HepG2 (cell line): ENCODE measurements around the gene FBXL2. TPM values are rescaled to one million over a fixed set of nuclear protein-coding genes. Genes with fewer than 3 reads are reported as not detected.

ENCODE experiments used
- ATAC-seq: fragments of 200-7000 bp; cut with Tn5 transposase; 3 replicates; pipeline ENCODE4 v1.9.1; 2020; ENCODE audit warnings: mild to moderate bottlenecking, moderate library complexity
- BruUV-seq: library from RNA; stranded (reverse); fragments of 400-500 nt; replicated peaks from 2 replicates; lab custom pipeline; 2021; lab: Mats Ljungman, UMichigan
- CTCF ChIA-PET: fragments of 300-600 bp; formaldehyde crosslinking; extraction: SDS; loops from one replicate; lab custom pipeline; 2021; ENCODE audit warnings: low total read pairs, inconsistent platforms, low intra/inter-chr PET ratio; lab: Yijun Ruan, JAX
- POLR2A ChIA-PET: fragments of 350-600 bp; sonication (Branson Sonifier 250); formaldehyde crosslinking; loops from one replicate; lab custom pipeline; 2020; ENCODE audit warnings: antibody characterized with exemption, inconsistent platforms; lab: Yijun Ruan, JAX
- DNase-seq: peaks from one replicate; pipeline ENCODE4 v3.0.0-alpha.2; 2015; ENCODE audit warnings: low spot score
- FAIRE-seq: peaks from 3 replicates; lab custom pipeline; 2011; peaks lifted over from hg19 to GRCh38; lab: Jason Lieb, UNC
- H2AFZ ChIP-seq: one replicate; pipeline ENCODE4 v1.6.1; 2011; ENCODE audit warnings: low read length, inconsistent platforms
- H3K27ac ChIP-seq: fragments of 300-600 bp; 3 replicates; pipeline ENCODE4 v1.8.0; 2011; ENCODE audit warnings: mixed run types, mild to moderate bottlenecking, mixed read lengths, low read length, inconsistent platforms; ENCODE audit not compliant: insufficient read depth; ENCODE audit errors: extremely low read length
- H3K27me3 ChIP-seq, 2 experiments: fragments of 200-600 bp in 1 of 2; 2 replicates in 1 of 2; 3 replicates in 1 of 2; pipeline versions ENCODE4 v1.6.0 to v1.8.0; 2011; ENCODE audit warnings: low read length in 2 of 2, mild to moderate bottlenecking in 2 of 2, moderate library complexity in 2 of 2, inconsistent platforms in 1 of 2; ENCODE audit not compliant: insufficient read depth in 2 of 2, control insufficient read depth in 1 of 2
- H3K36me3 ChIP-seq, 2 experiments: fragments of 200-600 bp in 1 of 2; replicated peaks in 1 of 2; 2 replicates in 1 of 2; 3 replicates in 1 of 2; pipeline versions ENCODE4 v1.5.1 to v1.8.0; 2011; ENCODE audit warnings: low read length in 2 of 2, inconsistent platforms in 1 of 2; ENCODE audit not compliant: insufficient read depth in 2 of 2, control insufficient read depth in 1 of 2
- H3K4me1 ChIP-seq: 2 replicates; pipeline ENCODE4 v1.5.1; 2012; ENCODE audit warnings: low read length, inconsistent platforms; ENCODE audit not compliant: insufficient read depth
- H3K4me2 ChIP-seq: 2 replicates; pipeline ENCODE4 v1.6.0; 2011; ENCODE audit warnings: low read depth, low read length, inconsistent platforms
- H3K4me3 ChIP-seq, 3 experiments: fragments of 200-600 bp in 1 of 3; sonication (generic), shearing (Covaris generic) in 1 of 3; replicated peaks in 1 of 3; 2 replicates each; pipeline ENCODE4 v1.5.1; 2011 to 2016; ENCODE audit warnings: low read length in 3 of 3, inconsistent platforms in 2 of 3, low read depth in 2 of 3, mild to moderate bottlenecking in 2 of 3, control low read depth in 1 of 3, mixed read lengths in 1 of 3; ENCODE audit not compliant: insufficient read depth in 1 of 3
- H3K79me2 ChIP-seq: one replicate; pipeline ENCODE4 v1.6.1; 2011; ENCODE audit warnings: low read length, inconsistent platforms; ENCODE audit not compliant: insufficient read depth
- H3K9ac ChIP-seq: 2 replicates; pipeline ENCODE4 v1.6.0; 2011; ENCODE audit warnings: mild to moderate bottlenecking, low read depth, low read length, inconsistent platforms; ENCODE audit not compliant: insufficient read depth
- H3K9me3 ChIP-seq: 2 replicates; pipeline ENCODE4 v1.5.1; 2012; ENCODE audit warnings: mild to moderate bottlenecking, low read length
- H4K20me1 ChIP-seq: 2 replicates; pipeline ENCODE4 v1.6.0; 2011; ENCODE audit warnings: inconsistent platforms, mild to moderate bottlenecking, low read length, moderate library complexity; ENCODE audit not compliant: insufficient read depth
- FIP1L1 ChIP-seq: fragments of 200-400 bp; formaldehyde crosslinking; IDR thresholded peaks from 2 replicates; pipeline ENCODE4 v1.6.1; 2018; ENCODE audit warnings: low read depth, mild to moderate bottlenecking, low read length, moderate library complexity, borderline replicate concordance; ENCODE audit not compliant: insufficient read depth
- KLF13 ChIP-seq: sonication (generic); formaldehyde crosslinking; IDR thresholded peaks from 2 replicates; pipeline ENCODE4 v1.4.0; 2020; ENCODE audit warnings: mild to moderate bottlenecking, missing genetic modification reagents
- RBM22 ChIP-seq: fragments of 200-400 bp; formaldehyde crosslinking; optimal IDR thresholded peaks from 2 replicates; pipeline ENCODE3; 2017; ENCODE audit warnings: mild to moderate bottlenecking, low read length, moderate library complexity
- SAP130 ChIP-seq: IDR thresholded peaks from 2 replicates; pipeline ENCODE4 v1.6.1; 2016; ENCODE audit warnings: low read depth
- ZBTB38 ChIP-seq: sonication (generic); formaldehyde crosslinking; IDR thresholded peaks from 2 replicates; pipeline ENCODE4 v1.5.1; 2020; ENCODE audit warnings: mild to moderate bottlenecking, missing genetic modification reagents
- ZNF562 ChIP-seq: sonication (generic); formaldehyde crosslinking; IDR thresholded peaks from 2 replicates; pipeline ENCODE4 v1.8.0; 2022; ENCODE audit warnings: missing genetic modification reagents, borderline replicate concordance
- ZNF775 ChIP-seq: sonication (generic); formaldehyde crosslinking; IDR thresholded peaks from 2 replicates; pipeline ENCODE4 v1.4.0; 2020; ENCODE audit warnings: missing genetic modification reagents, mild to moderate bottlenecking, moderate library complexity, borderline replicate concordance
- WGBS: methylation state at CpG from one replicate; pipeline ENCODE4 v1.1.6; 2017; ENCODE audit warnings: low lambda C conversion rate; 5-methylcytosine and 5-hydroxymethylcytosine counted together
- in situ Hi-C: cut with HindIII; loops from 2 replicates; pipeline ENCODE4 v1.10.0; 2017; ENCODE audit warnings: low pct_unique_long_range_greater_than_20kb; ENCODE audit not compliant: extremely low pct_ligation_motif_present
- intact Hi-C: fragments of 100-400 bp; cut with micrococcal nuclease; formaldehyde crosslinking; loops from one replicate; pipeline ENCODE4 v1.10.0; 2022; ENCODE audit not compliant: unreplicated experiment
- polyA plus RNA-seq, 8 experiments: library from polyadenylated mRNA; depleted of rRNA in 3 of 8; stranded (reverse) in 7 of 8; unstranded in 1 of 8; fragments of >200 nt; fragmentation: Illumina TruSeq in 4 of 8; extraction: Trizol in 4 of 8; gene quantifications; 2 replicates each; pipeline versions ENCODE4 v1.2.1 to v1.2.3, GENCODE V29; 2011 to 2016; ENCODE audit warnings: low read depth in 4 of 8, missing spikeins in 1 of 8, mixed read lengths in 1 of 8; ENCODE audit not compliant: insufficient read depth in 1 of 8
- total RNA-seq, 5 experiments: library from RNA; depleted of rRNA; stranded (reverse); fragments of >200 nt; fragmentation: Illumina TruSeq; extraction: Trizol; gene quantifications; 2 replicates each; pipeline ENCODE4 v1.2.3, GENCODE V29; 2016; ENCODE audit warnings: low read depth in 1 of 5
- TF ChIP-seq, protein P1 (sequence below), 2 experiments: IDR thresholded peaks; 2 replicates each; pipeline ENCODE4 v1.6.1; 2011 to 2012; ENCODE audit warnings: low read length in 2 of 2, borderline replicate concordance in 1 of 2, low read depth in 1 of 2, mild to moderate bottlenecking in 1 of 2, moderate library complexity in 1 of 2
- TF ChIP-seq, protein P2 (sequence below): sonication (generic); formaldehyde crosslinking; conservative IDR thresholded peaks from 2 replicates; pipeline ENCODE4 v1.4.0; 2020; ENCODE audit warnings: missing genetic modification reagents

FBXL2 gene
- total and polyA plus RNA-seq, 2 of the 13 experiments (the other 11 are each of a cell fraction or from before 2014, with no cell fraction given) = 1.8 to 5.0 TPM

DNA sequence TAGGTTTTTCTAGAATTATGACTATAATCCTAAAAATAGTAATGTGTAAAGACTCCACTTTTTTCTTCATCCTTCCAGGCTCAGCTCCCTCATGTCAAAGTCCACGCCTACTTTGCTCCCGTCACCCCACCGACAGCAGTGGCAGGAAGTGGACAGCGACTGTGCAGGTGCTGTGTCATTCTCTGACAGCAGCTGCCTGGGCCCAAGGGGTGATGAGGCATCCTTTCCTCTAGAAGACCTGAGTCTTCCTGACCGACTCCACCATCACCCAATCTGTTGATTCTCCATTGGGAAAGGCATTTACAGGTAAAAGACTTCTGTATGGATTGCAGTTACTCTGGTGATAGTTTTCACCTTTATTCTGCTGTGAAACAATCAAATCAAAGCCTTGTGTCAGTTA is 108.2 kb downstream of the FBXL2 start:
- Histone ChIP-seq H3K79me2 (no peaks in the 10 kb centered on the region), H3K27ac (no peak overlapping the region), H4K20me1 (no peaks in the 10 kb centered on the region), H3K27me3 (no peaks in the 10 kb centered on the region), H2AFZ (no peak overlapping the region), H3K4me1 (no peaks in the 10 kb centered on the region), H3K36me3 (peaks cover 7 to 31% of the 10 kb centered on the region in 2 experiments), H3K4me3 (no peak overlapping the region), H3K9me3 (no peaks in the 10 kb centered on the region), H3K4me2 (no peak overlapping the region), H3K9ac (no peak overlapping the region)
- BruUV-seq = no TSS peak
- ATAC-seq = peak; percentile 41
- ChIA-PET CTCF (no interaction called here), POLR2A (no interaction called here)
- in situ Hi-C loops (no loop called here), intact Hi-C loops (no loop called here)
- no peak for TF ChIP-seq ZNF562 (CRISPR knock-in tag)
- TF ChIP-seq ZNF775 (CRISPR knock-in tag) = no peak
- TF ChIP-seq, protein P1, sequence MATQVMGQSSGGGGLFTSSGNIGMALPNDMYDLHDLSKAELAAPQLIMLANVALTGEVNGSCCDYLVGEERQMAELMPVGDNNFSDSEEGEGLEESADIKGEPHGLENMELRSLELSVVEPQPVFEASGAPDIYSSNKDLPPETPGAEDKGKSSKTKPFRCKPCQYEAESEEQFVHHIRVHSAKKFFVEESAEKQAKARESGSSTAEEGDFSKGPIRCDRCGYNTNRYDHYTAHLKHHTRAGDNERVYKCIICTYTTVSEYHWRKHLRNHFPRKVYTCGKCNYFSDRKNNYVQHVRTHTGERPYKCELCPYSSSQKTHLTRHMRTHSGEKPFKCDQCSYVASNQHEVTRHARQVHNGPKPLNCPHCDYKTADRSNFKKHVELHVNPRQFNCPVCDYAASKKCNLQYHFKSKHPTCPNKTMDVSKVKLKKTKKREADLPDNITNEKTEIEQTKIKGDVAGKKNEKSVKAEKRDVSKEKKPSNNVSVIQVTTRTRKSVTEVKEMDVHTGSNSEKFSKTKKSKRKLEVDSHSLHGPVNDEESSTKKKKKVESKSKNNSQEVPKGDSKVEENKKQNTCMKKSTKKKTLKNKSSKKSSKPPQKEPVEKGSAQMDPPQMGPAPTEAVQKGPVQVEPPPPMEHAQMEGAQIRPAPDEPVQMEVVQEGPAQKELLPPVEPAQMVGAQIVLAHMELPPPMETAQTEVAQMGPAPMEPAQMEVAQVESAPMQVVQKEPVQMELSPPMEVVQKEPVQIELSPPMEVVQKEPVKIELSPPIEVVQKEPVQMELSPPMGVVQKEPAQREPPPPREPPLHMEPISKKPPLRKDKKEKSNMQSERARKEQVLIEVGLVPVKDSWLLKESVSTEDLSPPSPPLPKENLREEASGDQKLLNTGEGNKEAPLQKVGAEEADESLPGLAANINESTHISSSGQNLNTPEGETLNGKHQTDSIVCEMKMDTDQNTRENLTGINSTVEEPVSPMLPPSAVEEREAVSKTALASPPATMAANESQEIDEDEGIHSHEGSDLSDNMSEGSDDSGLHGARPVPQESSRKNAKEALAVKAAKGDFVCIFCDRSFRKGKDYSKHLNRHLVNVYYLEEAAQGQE (IDR thresholded peaks at IDR 0.05; ENCODE audit: borderline replicate concordance in 1 of 2, low read depth in 1 of 2, low read length in 2 of 2) = peak in 1 of 2 experiments; percentile 20; a peak in 2 of 4 replicates
- TF ChIP-seq KLF13 (CRISPR knock-in tag) = no peak
- TF ChIP-seq, protein P2, sequence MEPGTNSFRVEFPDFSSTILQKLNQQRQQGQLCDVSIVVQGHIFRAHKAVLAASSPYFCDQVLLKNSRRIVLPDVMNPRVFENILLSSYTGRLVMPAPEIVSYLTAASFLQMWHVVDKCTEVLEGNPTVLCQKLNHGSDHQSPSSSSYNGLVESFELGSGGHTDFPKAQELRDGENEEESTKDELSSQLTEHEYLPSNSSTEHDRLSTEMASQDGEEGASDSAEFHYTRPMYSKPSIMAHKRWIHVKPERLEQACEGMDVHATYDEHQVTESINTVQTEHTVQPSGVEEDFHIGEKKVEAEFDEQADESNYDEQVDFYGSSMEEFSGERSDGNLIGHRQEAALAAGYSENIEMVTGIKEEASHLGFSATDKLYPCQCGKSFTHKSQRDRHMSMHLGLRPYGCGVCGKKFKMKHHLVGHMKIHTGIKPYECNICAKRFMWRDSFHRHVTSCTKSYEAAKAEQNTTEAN (CRISPR knock-in tag) = no peak
- TF ChIP-seq ZBTB38 (CRISPR knock-in tag) = 0 out of 2 replicates have a peak, but pooled peaks have one; percentile 60
- TF ChIP-seq FIP1L1 = no peak
- TF ChIP-seq SAP130 (CRISPR knock-in tag) = peak; percentile 21; the same call in 1 of the 2 replicates
- peak; percentile 78 for TF ChIP-seq RBM22
- no peak for FAIRE-seq
- DNase-seq = no peak
- 72% methylated on average over 5 of the region's 5 CpGs for WGBS
